Transverse colon (tissue), 4 donors: ENCODE data around the gene TENM4. TPM values are rescaled to one million over a fixed set of nuclear protein-coding genes. Genes with fewer than 3 reads are reported as not detected.

Experiments used
- DNase-seq: peaks from one replicate; pipeline ENCODE4 v3.0.0-alpha.2; 2019
- H3K27ac ChIP-seq, 4 donors: fragments of 200-600 bp; sonication (generic); 2 replicates each; pipeline ENCODE4 v1.5.1; 2016 to 2018; ENCODE audit warnings: inconsistent platforms in 4 of 4
- H3K27me3 ChIP-seq: fragments of 200-600 bp; sonication (generic); 2 replicates; pipeline ENCODE4 v1.5.1; 2017; ENCODE audit warnings: inconsistent platforms
- H3K36me3 ChIP-seq, 4 donors: fragments of 200-600 bp; sonication (generic); 2 replicates each; pipeline ENCODE4 v1.5.1; 2017 to 2019; ENCODE audit warnings: inconsistent platforms in 4 of 4
- H3K4me1 ChIP-seq, 4 donors: fragments of 200-600 bp; sonication (generic); 2 replicates each; pipeline ENCODE4 v1.5.1; 2017 to 2020; ENCODE audit warnings: inconsistent platforms in 4 of 4
- H3K4me3 ChIP-seq, 4 donors: fragments of 200-600 bp; sonication (generic); 1 replicate in 1 of 4; 2 replicates in 3 of 4; pipeline versions ENCODE4 v1.5.1 to v1.6.1; 2017 to 2019; ENCODE audit warnings: inconsistent platforms in 4 of 4
- H3K9me3 ChIP-seq, 2 donors: fragments of 200-600 bp; sonication (generic); 2 replicates each; pipeline ENCODE4 v1.5.1; 2017 to 2019; ENCODE audit warnings: inconsistent platforms in 2 of 2
- CTCF ChIP-seq, 5 experiments: fragments of 200-600 bp in 3 of 5; fragments of 450-650 bp in 2 of 5; sonication (generic) in 3 of 5; IDR thresholded peaks; 1 replicate in 2 of 5; 2 replicates in 3 of 5; pipeline ENCODE4 v1.5.1; 2016 to 2017; ENCODE audit warnings: antibody characterized with exemption in 5 of 5, inconsistent platforms in 3 of 5, mild to moderate bottlenecking in 2 of 5, moderate library complexity in 1 of 5
- EP300 ChIP-seq: sonication (generic); formaldehyde crosslinking; IDR thresholded peaks from one replicate; pipeline ENCODE4 v1.6.1; 2017; ENCODE audit warnings: antibody characterized with exemption, low read depth
- POLR2A ChIP-seq: fragments of 450-650 bp; IDR thresholded peaks from one replicate; pipeline ENCODE4 v1.6.1; 2016; ENCODE audit warnings: antibody characterized with exemption, mild to moderate bottlenecking, moderate library complexity
- POLR2AphosphoS5 ChIP-seq, 3 donors: sonication (generic); formaldehyde crosslinking; IDR thresholded peaks; one replicate each; pipeline ENCODE4 v1.6.1; 2016; ENCODE audit warnings: antibody characterized with exemption in 3 of 3
- WGBS, 2 donors: methylation state at CpG; one replicate each; pipeline ENCODE4 v1.1.5; 2018; ENCODE audit warnings: low coverage in 1 of 2; 5-methylcytosine and 5-hydroxymethylcytosine counted together
- in situ Hi-C, 4 donors: fragments of 200-750 bp; cut with MboI; loops; one replicate each; pipeline versions ENCODE4 v1.15.0 to v1.15.1; 2017; ENCODE audit warnings: low sequenced_read_pairs in 3 of 4, low pct_ligation_motif_present in 1 of 4, low pct_unique_long_range_greater_than_20kb in 1 of 4
- intact Hi-C: fragments of 100-400 bp; cut with DNase I; formaldehyde crosslinking; loops from one replicate; pipeline ENCODE4 v1.15.1; 2023; ENCODE audit warnings: low total_unique reads
- total RNA-seq, 4 donors: library from RNA; depleted of rRNA; stranded (reverse); fragments of >200 nt; gene quantifications; one replicate each; pipeline ENCODE4 v1.1.0, GENCODE V29; 2016

TENM4 gene
- total RNA-seq, 4 donors from 2014 or later: 0.14 to 0.79 (median 0.39) TPM

GRCh38 chr11:79449040-79449439, 8.2 kb upstream of the TENM4 start:
- H3K27ac ChIP-seq: no peak overlapping the region
- no peak overlapping the region for H3K4me3 ChIP-seq
- H3K36me3 ChIP-seq: no peaks in the 10 kb centered on the region
- no peaks in the 10 kb centered on the region for H3K4me1 ChIP-seq
- intact Hi-C loops (no loop called here), in situ Hi-C loops (no loop called here)
- H3K27me3 ChIP-seq: peaks cover 23% of the 10 kb centered on the region
- TF ChIP-seq POLR2A (no peak), CTCF (IDR thresholded peaks at IDR 0.05) (no peak), POLR2AphosphoS5 (IDR thresholded peaks at IDR 0.05) (no peak), EP300 (no peak)
- 68 to 75% methylated on average over 5 of the region's 5 CpGs for WGBS, 2 donors
- no peaks in the 10 kb centered on the region for H3K9me3 ChIP-seq
- DNase-seq: no peak

GRCh38 chr11:79447038-79447786, 6.4 kb upstream of the TENM4 start:
- TF ChIP-seq POLR2AphosphoS5 (IDR thresholded peaks at IDR 0.05): no peak
- no peak for TF ChIP-seq EP300
- TF ChIP-seq POLR2A: no peak
- TF ChIP-seq CTCF (IDR thresholded peaks at IDR 0.05): no peak
- Histone ChIP-seq H3K9me3 (no peaks in the 10 kb centered on the region), H3K36me3 (no peaks in the 10 kb centered on the region), H3K27ac (no peak overlapping the region), H3K27me3 (peaks cover 41% of the 10 kb centered on the region), H3K4me3 (no peak overlapping the region), H3K4me1 (no peaks in the 10 kb centered on the region)
- DNase-seq: no peak
- 44 to 68% methylated on average over 3 to 5 of the region's 5 CpGs for WGBS, 2 donors
- intact Hi-C loops: no loop called here
- in situ Hi-C loops: no loop called here

DNA sequence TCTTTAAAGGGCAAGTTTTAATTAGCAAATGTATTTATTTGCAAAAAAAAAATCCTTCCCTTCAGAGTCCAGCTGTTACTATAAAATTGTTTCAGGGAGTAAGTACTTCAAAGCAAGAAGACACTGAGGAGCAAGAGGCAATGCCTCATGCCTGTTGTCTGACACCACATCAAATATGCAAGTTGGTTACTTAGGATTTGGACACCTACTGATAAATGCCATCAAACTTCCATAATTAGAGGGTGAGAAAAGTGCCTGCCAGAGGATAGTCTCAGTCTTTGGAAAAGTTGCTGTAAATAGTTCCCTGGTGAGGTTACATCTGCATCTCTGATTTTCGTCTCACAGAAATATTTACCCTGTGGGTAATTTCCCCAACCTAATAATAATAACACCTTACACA, 4.1 kb upstream of the TENM4 start:
- Histone ChIP-seq H3K9me3 (no peaks in the 10 kb centered on the region), H3K4me3 (no peak overlapping the region), H3K27me3 (peaks cover 64% of the 10 kb centered on the region), H3K4me1 (peaks cover 4 to 19% (median 13%) of the 10 kb centered on the region in 4 donors), H3K36me3 (no peaks in the 10 kb centered on the region), H3K27ac (no peak overlapping the region)
- TF ChIP-seq POLR2A (no peak), POLR2AphosphoS5 (IDR thresholded peaks at IDR 0.05) (no peak), EP300 (no peak), CTCF (IDR thresholded peaks at IDR 0.05) (no peak)
- in situ Hi-C loops (no loop called here), intact Hi-C loops (no loop called here)
- DNase-seq: no peak
- WGBS, 2 donors: 40 to 58% methylated on average over 1 of the region's 1 CpG

DNA sequence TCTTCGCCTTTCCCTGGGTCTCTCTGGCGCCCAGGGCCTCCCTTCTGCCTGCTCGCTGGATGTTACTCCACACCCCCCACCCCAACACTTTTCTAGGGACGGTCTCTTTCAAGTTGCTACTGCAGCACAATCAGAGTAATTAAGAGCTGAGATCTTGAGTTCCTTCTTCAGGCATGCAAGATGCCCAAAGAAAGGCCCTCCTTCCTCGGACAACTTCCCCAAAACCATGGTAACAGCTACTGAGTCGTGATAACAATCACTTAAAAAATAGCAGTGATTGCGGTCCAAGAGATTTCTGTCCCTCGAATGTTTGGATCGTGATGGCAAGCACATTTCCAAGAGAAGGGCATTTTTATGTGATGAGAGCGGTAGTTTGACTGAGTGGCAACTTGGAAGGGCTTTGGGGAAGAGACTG, 638 bp upstream of the TENM4 start:
- peak overlapping the region in 1 of 4 donors; percentile 51 for H3K4me3 ChIP-seq
- TF ChIP-seq POLR2A: no peak
- no peak for TF ChIP-seq EP300
- TF ChIP-seq CTCF (IDR thresholded peaks at IDR 0.05): no peak
- TF ChIP-seq POLR2AphosphoS5 (IDR thresholded peaks at IDR 0.05): no peak
- H3K27me3 ChIP-seq: peaks cover 91% of the 10 kb centered on the region
- no peaks in the 10 kb centered on the region for H3K9me3 ChIP-seq
- peak overlapping the region; percentile 46 to 73 (median 50) for H3K27ac ChIP-seq
- intact Hi-C loops (no loop called here), in situ Hi-C loops (no loop called here)
- WGBS, 2 donors: 40% methylated on average over 10 of the region's 10 CpGs; no CpG with 5 or more reads in 1 of the 2 donors
- no peaks in the 10 kb centered on the region for H3K36me3 ChIP-seq
- DNase-seq: no peak
- H3K4me1 ChIP-seq: peaks cover 12 to 50% (median 42%) of the 10 kb centered on the region in 4 donors
